GM18907 (cell line): Measurements from ENCODE around the gene FRZB.
"Not testable (repeated sequence)": the region's sequence is repeated elsewhere in the genome, so short reads cannot be mapped to it uniquely, and the experiment has no call there.

Source experiments
- ATAC-seq: cut with Tn5 transposase; IDR thresholded peaks from one replicate; pipeline ENCODE4 v1.9.1; 2021; ENCODE audit warnings: mild to moderate bottlenecking, moderate library complexity; ENCODE audit not compliant: unreplicated experiment

FRZB gene

GRCh38 chr2:182866461-182867406, at the start of gene FRZB:
Gene FRZB, minus strand, starts transcription at chr2:182866637. Its CDS starts 85 bp downstream, at chr2:182866552.
- ATAC-seq, result no peak

- ATAC-seq, result no peak
These were observed 49.2 kb upstream of the FRZB start for GRCh38 chr2:182915369-182916326.

GRCh38 chr2:182914852-182915251, 48.4 kb upstream of the FRZB start:
- ATAC-seq, result no peak

- ATAC-seq, result no peak
These were observed 46.6 kb upstream of the FRZB start for GRCh38 chr2:182913064-182913463.

GRCh38 chr2:182912518-182912915, 46.1 kb upstream of the FRZB start:
- ATAC-seq, result no peak

- no peak for ATAC-seq
These were observed 45.5 kb upstream of the FRZB start for GRCh38 chr2:182911813-182912517.

GRCh38 chr2:182910965-182911364, 44.5 kb upstream of the FRZB start:
- no peak for ATAC-seq

- no peak for ATAC-seq
These were observed 40.8 kb upstream of the FRZB start for GRCh38 chr2:182907081-182907830.

- peak; percentile 67 for ATAC-seq
These were observed 40.0 kb upstream of the FRZB start for GRCh38 chr2:182906454-182906853.

GRCh38 chr2:182904844-182905243, 38.4 kb upstream of the FRZB start:
- ATAC-seq, result no peak

GRCh38 chr2:182903566-182903965, 37.1 kb upstream of the FRZB start:
- ATAC-seq, result no peak

GRCh38 chr2:182901748-182902147, 35.3 kb upstream of the FRZB start:
- ATAC-seq, result no peak

- ATAC-seq, result no peak
These were observed 32.3 kb upstream of the FRZB start for GRCh38 chr2:182898718-182899117.

GRCh38 chr2:182897137-182897536, 30.7 kb upstream of the FRZB start:
- ATAC-seq, result no peak

GRCh38 chr2:182895798-182896197, 29.4 kb upstream of the FRZB start:
- no peak for ATAC-seq

- ATAC-seq, result no peak
These were observed 28.7 kb upstream of the FRZB start for GRCh38 chr2:182895169-182895568.

GRCh38 chr2:182894174-182894573, 27.7 kb upstream of the FRZB start:
- ATAC-seq, result no peak

GRCh38 chr2:182893666-182894065, 27.2 kb upstream of the FRZB start:
- no peak for ATAC-seq

GRCh38 chr2:182893035-182893434, 26.6 kb upstream of the FRZB start:
- not testable (repeated sequence) for ATAC-seq

GRCh38 chr2:182891611-182892010, 25.2 kb upstream of the FRZB start:
- no peak for ATAC-seq
